Uterus (tissue), 2 donors: ENCODE data around the gene RAB40C.

ENCODE experiments used
- CTCF ChIP-seq, 4 experiments: fragments of 200-600 bp in 2 of 4; fragments of 450-650 bp in 2 of 4; sonication (generic) in 2 of 4; IDR thresholded peaks; one replicate each; pipeline ENCODE4 v1.5.1; 2016 to 2019; ENCODE audit warnings: antibody characterized with exemption in 4 of 4, mild to moderate bottlenecking in 2 of 4, moderate library complexity in 1 of 4
- POLR2A ChIP-seq, 2 donors: fragments of 450-650 bp; IDR thresholded peaks; one replicate each; pipeline ENCODE4 v1.6.1; 2016; ENCODE audit warnings: antibody characterized with exemption in 2 of 2, mild to moderate bottlenecking in 1 of 2, moderate library complexity in 1 of 2

- TF ChIP-seq CTCF (IDR thresholded peaks at IDR 0.05): no peak
- no peak for TF ChIP-seq POLR2A (IDR thresholded peaks at IDR 0.05)
These were observed 83.6 kb downstream of the RAB40C start for GRCh38 chr16:673399-673991.
